Caco-2 (cell line): ENCODE measurements around the gene KRT23. TPM values are rescaled to one million over a fixed set of nuclear protein-coding genes. Genes with fewer than 3 reads are reported as not detected.

Experiments used
- BruUV-seq: library from RNA; stranded (reverse); fragments of 400-500 nt; replicated peaks from 2 replicates; lab custom pipeline; 2021; lab: Mats Ljungman, UMichigan
- CTCF ChIA-PET: fragments of 300-600 bp; sonication (Branson Sonifier 250); formaldehyde crosslinking; loops from one replicate; lab custom pipeline; 2022; ENCODE audit warnings: antibody characterized with exemption; lab: Charles Lee
- POLR2A ChIA-PET: fragments of 300-600 bp; sonication (Branson Sonifier 250); formaldehyde crosslinking; loops from one replicate; lab custom pipeline; 2022; ENCODE audit warnings: antibody characterized with exemption; lab: Charles Lee
- DNase-seq, 2 experiments: peaks; one replicate each; pipeline versions ENCODE4 v3.0.0 to v3.0.0-alpha.2; 2020 to 2022
- H3K27me3 ChIP-seq: replicated peaks from 2 replicates; pipeline ENCODE4 v1.6.0; 2011; ENCODE audit warnings: low read length; ENCODE audit not compliant: control insufficient read depth, insufficient read depth
- H3K36me3 ChIP-seq: 2 replicates; pipeline ENCODE4 v1.5.1; 2011; ENCODE audit warnings: low read length; ENCODE audit not compliant: control insufficient read depth, insufficient read depth
- H3K4me1 ChIP-seq: fragments of 250-450 bp; sonication (Bioruptor Pico); 2 replicates; pipeline ENCODE4 v1.5.1; 2020; ENCODE audit warnings: mild to moderate bottlenecking
- H3K4me3 ChIP-seq: 2 replicates; pipeline ENCODE4 v1.5.1; 2011; ENCODE audit warnings: low read depth, mild to moderate bottlenecking, control low read depth, low read length
- H3K9me3 ChIP-seq: fragments of 250-450 bp; sonication (Bioruptor Pico); 2 replicates; pipeline ENCODE4 v1.5.1; 2020; ENCODE audit warnings: mild to moderate bottlenecking, moderate library complexity
- H3K27ac Mint-ChIP-seq: one replicate; pipeline ENCODE4 v1.8.0; 2022; ENCODE audit warnings: mixed read lengths; ENCODE audit not compliant: unreplicated experiment
- H3K27me3 Mint-ChIP-seq: one replicate; pipeline ENCODE4 v1.8.0; 2022; ENCODE audit warnings: mixed read lengths; ENCODE audit not compliant: insufficient read depth, unreplicated experiment
- H3K36me3 Mint-ChIP-seq: one replicate; pipeline ENCODE4 v1.8.0; 2022; ENCODE audit warnings: mild to moderate bottlenecking, mixed read lengths; ENCODE audit not compliant: insufficient read depth, unreplicated experiment
- H3K4me1 Mint-ChIP-seq: one replicate; pipeline ENCODE4 v1.8.0; 2022; ENCODE audit warnings: low read depth, mixed read lengths; ENCODE audit not compliant: unreplicated experiment
- H3K4me3 Mint-ChIP-seq: one replicate; pipeline ENCODE4 v1.8.0; 2022; ENCODE audit warnings: mild to moderate bottlenecking, moderate library complexity, mixed read lengths; ENCODE audit not compliant: unreplicated experiment
- H3K9me3 Mint-ChIP-seq: one replicate; pipeline ENCODE4 v1.8.0; 2022; ENCODE audit warnings: mixed read lengths; ENCODE audit not compliant: unreplicated experiment
- intact Hi-C: fragments of 100-400 bp; cut with micrococcal nuclease; formaldehyde crosslinking; loops from one replicate; pipeline ENCODE4 v1.10.0; 2022; ENCODE audit not compliant: unreplicated experiment
- total RNA-seq: library from RNA; stranded (reverse); gene quantifications from 2 replicates; pipeline ENCODE4 v1.2.3, GENCODE V29; 2022
- TF ChIP-seq, protein P1 (sequence below), 2 experiments: fragments of 200-600 bp in 1 of 2; IDR thresholded peaks; 1 replicate in 1 of 2; 2 replicates in 1 of 2; pipeline versions ENCODE4 v1.5.1 to v1.8.0; 2011 to 2022; ENCODE audit warnings: antibody characterized with exemption in 1 of 2, control low read depth in 1 of 2, inconsistent platforms in 1 of 2, low read depth in 1 of 2, low read length in 1 of 2, mild to moderate bottlenecking in 1 of 2, moderate library complexity in 1 of 2; ENCODE audit not compliant: insufficient read depth in 1 of 2, severe bottlenecking in 1 of 2, unreplicated experiment in 1 of 2

The KRT23 gene
- total RNA-seq, 1 experiment from 2014 or later = 47.1 TPM

DNA sequence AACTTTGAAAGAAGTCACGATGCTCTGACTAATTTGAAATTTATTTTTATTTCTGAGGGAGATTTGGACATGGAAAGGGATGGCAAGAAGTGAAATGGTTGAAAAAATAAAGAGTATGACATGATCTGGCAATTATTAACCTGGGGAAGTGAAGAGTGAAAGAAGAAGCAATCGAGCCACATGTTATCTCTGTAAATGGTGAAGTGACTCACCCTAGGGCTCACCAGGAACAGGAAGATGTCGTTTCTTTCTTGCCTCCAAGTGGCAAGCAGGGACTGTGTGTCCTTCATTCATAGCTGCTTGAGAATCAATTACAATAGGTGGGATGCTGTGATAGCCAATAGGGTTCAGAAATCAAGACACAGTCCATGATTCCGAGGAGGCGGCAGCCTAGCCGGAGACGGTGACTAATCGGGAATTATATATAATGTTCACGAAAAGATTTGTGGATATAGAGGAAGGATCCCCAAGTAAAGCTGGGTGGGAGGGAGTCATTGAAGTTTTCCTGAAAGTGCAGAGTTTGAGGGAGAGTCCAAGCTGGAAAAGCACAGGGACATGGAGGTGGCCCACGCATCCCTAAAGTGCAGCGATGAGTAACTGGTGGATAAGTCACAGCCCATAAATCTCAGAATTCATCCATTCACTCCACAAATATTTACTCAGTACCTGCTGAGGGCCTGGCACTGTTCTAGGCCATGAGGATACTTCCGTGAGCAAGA, 34.2 kb downstream of the KRT23 start:
- TSS peak; percentile 62 for BruUV-seq
- DNase-seq = peak; percentile 69 to 70
- Histone ChIP-seq H3K9me3 (no peaks in the 10 kb centered on the region), H3K27me3 (no peaks in the 10 kb centered on the region), H3K4me1 (peaks cover 51% of the 10 kb centered on the region), H3K4me3 (no peak overlapping the region), H3K36me3 (no peaks in the 10 kb centered on the region)
- ChIA-PET POLR2A (interaction anchor here (0.6 to 0.8 kb wide), 2 partner anchors 625 to 786 kb away, joined by 3 to 5 read pairs; partner anchors contain the start of gene KRT19), CTCF (interaction anchor here (0.6 to 1.8 kb wide), 3 partner anchors 292 to 762 kb away, joined by 3 to 8 read pairs (median 5); no protein-coding TSS in a partner anchor)
- Mint-ChIP-seq H3K27me3 (no peaks in the 10 kb centered on the region), H3K36me3 (peaks cover 5% of the 10 kb centered on the region), H3K4me1 (peaks cover 43% of the 10 kb centered on the region), H3K4me3 (peak overlapping the region; percentile 65), H3K27ac (peak overlapping the region; percentile 95), H3K9me3 (no peaks in the 10 kb centered on the region)
- TF ChIP-seq, protein P1, sequence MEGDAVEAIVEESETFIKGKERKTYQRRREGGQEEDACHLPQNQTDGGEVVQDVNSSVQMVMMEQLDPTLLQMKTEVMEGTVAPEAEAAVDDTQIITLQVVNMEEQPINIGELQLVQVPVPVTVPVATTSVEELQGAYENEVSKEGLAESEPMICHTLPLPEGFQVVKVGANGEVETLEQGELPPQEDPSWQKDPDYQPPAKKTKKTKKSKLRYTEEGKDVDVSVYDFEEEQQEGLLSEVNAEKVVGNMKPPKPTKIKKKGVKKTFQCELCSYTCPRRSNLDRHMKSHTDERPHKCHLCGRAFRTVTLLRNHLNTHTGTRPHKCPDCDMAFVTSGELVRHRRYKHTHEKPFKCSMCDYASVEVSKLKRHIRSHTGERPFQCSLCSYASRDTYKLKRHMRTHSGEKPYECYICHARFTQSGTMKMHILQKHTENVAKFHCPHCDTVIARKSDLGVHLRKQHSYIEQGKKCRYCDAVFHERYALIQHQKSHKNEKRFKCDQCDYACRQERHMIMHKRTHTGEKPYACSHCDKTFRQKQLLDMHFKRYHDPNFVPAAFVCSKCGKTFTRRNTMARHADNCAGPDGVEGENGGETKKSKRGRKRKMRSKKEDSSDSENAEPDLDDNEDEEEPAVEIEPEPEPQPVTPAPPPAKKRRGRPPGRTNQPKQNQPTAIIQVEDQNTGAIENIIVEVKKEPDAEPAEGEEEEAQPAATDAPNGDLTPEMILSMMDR (IDR thresholded peaks at IDR 0.05; ENCODE audit: insufficient read depth in 1 of 2, low read depth in 1 of 2, low read length in 1 of 2, severe bottlenecking in 1 of 2, unreplicated experiment in 1 of 2) = no peak
- intact Hi-C loops = loop anchor here (1.0 to 5.0 kb wide), 2 partner anchors 46 to 764 kb away; no protein-coding TSS in a partner anchor

DNA sequence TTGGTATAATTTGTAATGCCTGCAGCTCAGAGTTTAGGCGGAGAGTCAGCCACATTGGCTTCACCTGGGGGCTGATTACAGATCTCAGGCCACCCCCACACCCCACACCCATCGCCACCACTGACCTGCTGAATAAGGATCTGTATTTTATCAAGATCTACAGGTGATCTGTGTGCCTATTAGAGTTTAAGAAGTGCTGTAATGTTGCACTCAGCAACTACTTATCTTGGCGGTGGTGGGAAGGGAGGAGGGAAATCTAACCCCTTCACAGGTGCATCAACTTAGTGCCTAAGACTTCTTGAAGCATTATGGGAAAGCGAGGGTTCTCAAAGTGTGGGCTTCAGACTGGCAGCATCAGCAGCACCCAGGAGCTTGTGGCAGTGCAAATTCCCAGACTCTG, 34.9 kb downstream of the KRT23 start:
- Histone ChIP-seq H3K36me3 (no peaks in the 10 kb centered on the region), H3K9me3 (no peaks in the 10 kb centered on the region), H3K4me1 (peaks cover 51% of the 10 kb centered on the region), H3K27me3 (no peaks in the 10 kb centered on the region), H3K4me3 (no peak overlapping the region)
- no TSS peak for BruUV-seq
- intact Hi-C loops = loop anchor here (5.0 kb wide), 1 partner anchor 765 kb away; no protein-coding TSS in a partner anchor
- ChIA-PET POLR2A (interaction anchor here (0.5 to 1.7 kb wide), 3 partner anchors 195 to 786 kb away, joined by 3 to 8 read pairs (median 3); partner anchors contain the start of genes EIF1 and KRTAP4-8), CTCF (interaction anchor here (0.5 to 1.8 kb wide), 13 partner anchors 46 to 763 kb away, joined by 3 to 8 read pairs (median 4); partner anchors contain the start of genes KRT19 and KRT35)
- TF ChIP-seq, protein P1 (IDR thresholded peaks at IDR 0.05; ENCODE audit: insufficient read depth in 1 of 2, low read depth in 1 of 2, low read length in 1 of 2, severe bottlenecking in 1 of 2, unreplicated experiment in 1 of 2) = no peak
- H3K36me3 Mint-ChIP-seq = peaks cover 5% of the 10 kb centered on the region
- H3K4me1 Mint-ChIP-seq = peaks cover 41% of the 10 kb centered on the region
- H3K27me3 Mint-ChIP-seq = no peaks in the 10 kb centered on the region
- no peaks in the 10 kb centered on the region for H3K9me3 Mint-ChIP-seq
- peak overlapping the region; percentile 65 for H3K4me3 Mint-ChIP-seq
- DNase-seq = no peak
- peak overlapping the region; percentile 95 for H3K27ac Mint-ChIP-seq

DNA sequence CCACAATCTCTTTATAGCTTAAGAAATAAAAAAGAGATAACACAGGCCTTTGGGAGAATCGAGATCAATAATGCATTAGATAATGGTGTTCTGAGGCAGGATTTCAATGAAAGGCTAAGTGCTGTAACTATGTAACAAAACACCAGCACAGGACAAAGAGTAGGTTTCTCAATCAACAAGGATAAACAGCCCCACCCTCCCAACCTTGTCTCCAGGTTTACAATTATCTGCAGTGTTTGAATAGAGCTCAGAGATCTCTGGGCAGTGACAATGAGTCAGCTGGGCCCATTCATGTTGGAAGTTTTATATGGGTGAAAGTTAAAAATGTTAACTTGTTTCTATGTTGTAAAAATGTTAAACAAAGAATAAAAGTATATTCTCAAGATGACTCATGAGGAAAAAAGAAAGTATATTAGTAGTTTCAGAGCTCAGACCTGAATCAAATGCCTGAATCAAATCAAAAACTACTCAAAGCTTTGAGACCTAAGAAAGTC, 35.4 kb downstream of the KRT23 start:
- peak overlapping the region; percentile 65 for H3K4me3 Mint-ChIP-seq
- H3K27ac Mint-ChIP-seq = peak overlapping the region; percentile 95
- intact Hi-C loops = loop anchor here (5.0 kb wide), 1 partner anchor 765 kb away; no protein-coding TSS in a partner anchor
- POLR2A ChIA-PET = interaction anchor here (0.5 to 1.7 kb wide), 4 partner anchors 196 to 786 kb away, joined by 3 to 8 read pairs (median 4); partner anchors contain the start of genes EIF1 and KRTAP4-8
- no peak overlapping the region for H3K4me3 ChIP-seq
- peaks cover 51% of the 10 kb centered on the region for H3K4me1 ChIP-seq
- H3K27me3 ChIP-seq = no peaks in the 10 kb centered on the region
- DNase-seq = peak; percentile 84 to 87
- BruUV-seq = no TSS peak
- H3K36me3 Mint-ChIP-seq = peaks cover 5% of the 10 kb centered on the region
- CTCF ChIA-PET = interaction anchor here (0.5 to 1.7 kb wide), 13 partner anchors 45 to 764 kb away, joined by 3 to 6 read pairs (median 4); partner anchors contain the start of genes KRT19 and KRT35
- no peaks in the 10 kb centered on the region for H3K9me3 ChIP-seq
- no peaks in the 10 kb centered on the region for H3K27me3 Mint-ChIP-seq
- H3K9me3 Mint-ChIP-seq = no peaks in the 10 kb centered on the region
- TF ChIP-seq, protein P1 (IDR thresholded peaks at IDR 0.05; ENCODE audit: insufficient read depth in 1 of 2, low read depth in 1 of 2, low read length in 1 of 2, severe bottlenecking in 1 of 2, unreplicated experiment in 1 of 2) = no peak
- H3K36me3 ChIP-seq = no peaks in the 10 kb centered on the region
- peaks cover 41% of the 10 kb centered on the region for H3K4me1 Mint-ChIP-seq
